RCC 7860 (cell line): ENCODE data around the gene NPVF.
A peak's percentile ranks its signal among the peaks of the same experiment; 100 is the strongest.

ENCODE experiments used
- DNase-seq: peaks from one replicate; pipeline ENCODE4 v3.0.0-alpha.2; 2015; ENCODE audit warnings: low spot score
- FAIRE-seq: peaks from 2 replicates; lab custom pipeline; 2012; peaks lifted over from hg19 to GRCh38; lab: Jason Lieb, UNC

Gene NPVF

GRCh38 chr7:25235471-25235870, 7.2 kb upstream of the NPVF start:
- FAIRE-seq (no peak), DNase-seq (no peak)

GRCh38 chr7:25234336-25234735, 6.0 kb upstream of the NPVF start:
- no peak for FAIRE-seq
- no peak for DNase-seq

GRCh38 chr7:25223206-25223605, 5.1 kb downstream of the NPVF start:
- FAIRE-seq (no peak), DNase-seq (no peak)

- no peak for DNase-seq
- FAIRE-seq: no peak
These were observed 5.6 kb downstream of the NPVF start for GRCh38 chr7:25222666-25223065.

GRCh38 chr7:25221009-25221408, 7.3 kb downstream of the NPVF start:
- FAIRE-seq (no peak), DNase-seq (no peak)

- DNase-seq (no peak), FAIRE-seq (no peak)
These were observed 10.1 kb downstream of the NPVF start for GRCh38 chr7:25218191-25218590.

GRCh38 chr7:25216837-25217236, 11.4 kb downstream of the NPVF start:
- FAIRE-seq (peak; percentile 86), DNase-seq (peak; percentile 26)

- no peak for FAIRE-seq
- no peak for DNase-seq
These were observed 12.5 kb downstream of the NPVF start for GRCh38 chr7:25215694-25216335.

- FAIRE-seq (no peak), DNase-seq (no peak)
These were observed 19.6 kb downstream of the NPVF start for GRCh38 chr7:25208525-25209221.

GRCh38 chr7:25207887-25208286, 20.4 kb downstream of the NPVF start:
- no peak for FAIRE-seq

GRCh38 chr7:25206765-25207164, 21.5 kb downstream of the NPVF start:
- FAIRE-seq (no peak), DNase-seq (no peak)

More at GRCh38 chr7:25207887-25208286, 20.4 kb downstream of the NPVF start:
- DNase-seq: no peak

- no peak for DNase-seq
- FAIRE-seq: no peak
These were observed 32.0 kb downstream of the NPVF start for GRCh38 chr7:25196132-25196896.

- DNase-seq: no peak
- FAIRE-seq: no peak
These were observed 34.2 kb downstream of the NPVF start for GRCh38 chr7:25194036-25194435.

- DNase-seq (no peak), FAIRE-seq (no peak)
These were observed 36.2 kb downstream of the NPVF start for GRCh38 chr7:25192043-25192442.

GRCh38 chr7:25189197-25189596, 39.1 kb downstream of the NPVF start:
- FAIRE-seq (no peak), DNase-seq (no peak)

- DNase-seq (no peak), FAIRE-seq (no peak)
These were observed 40.4 kb downstream of the NPVF start for GRCh38 chr7:25187932-25188331.

- FAIRE-seq (no peak), DNase-seq (no peak)
These were observed 41.9 kb downstream of the NPVF start for GRCh38 chr7:25186436-25186835.

- FAIRE-seq (no peak), DNase-seq (no peak)
These were observed 46.8 kb downstream of the NPVF start for GRCh38 chr7:25181532-25181931.

GRCh38 chr7:25180946-25181345, 47.3 kb downstream of the NPVF start:
- no peak for FAIRE-seq
- no peak for DNase-seq

- no peak for FAIRE-seq
- no peak for DNase-seq
These were observed 47.7 kb downstream of the NPVF start for GRCh38 chr7:25180592-25180923.

GRCh38 chr7:25179771-25180591, 48.3 kb downstream of the NPVF start:
- peak; percentile 74 for DNase-seq
- no peak for FAIRE-seq
